Panc1 (cell line): ENCODE results near the gene FGFRL1. TPM values are rescaled to one million over a fixed set of nuclear protein-coding genes. Genes with fewer than 3 reads are reported as not detected.
A peak's percentile ranks its signal among the peaks of the same experiment; 100 is the strongest.

Experiments
- ATAC-seq: fragments of 200-7000 bp; cut with Tn5 transposase; 2 replicates; pipeline ENCODE4 v1.9.1; 2020; ENCODE audit warnings: mild to moderate bottlenecking, moderate library complexity
- Bru-seq: library from RNA; stranded (reverse); fragments of 400-500 nt; gene quantifications from one replicate; lab custom pipeline; 2021; lab: Mats Ljungman, UMichigan
- BruChase-seq, 2 experiments: library from RNA; stranded (reverse); fragments of 400-500 nt; gene quantifications; one replicate each; lab custom pipeline; 2021; lab: Mats Ljungman, UMichigan
- BruUV-seq: library from RNA; stranded (reverse); fragments of 400-500 nt; replicated peaks from 2 replicates; lab custom pipeline; 2021; lab: Mats Ljungman, UMichigan
- CTCF ChIA-PET: fragments of 300-600 bp; sonication (Branson Sonifier 250); formaldehyde crosslinking; loops from one replicate; lab custom pipeline; 2022; ENCODE audit warnings: antibody characterized with exemption; lab: Charles Lee
- POLR2A ChIA-PET: fragments of 300-600 bp; sonication (Branson Sonifier 250); formaldehyde crosslinking; loops from one replicate; lab custom pipeline; 2022; ENCODE audit warnings: antibody characterized with exemption; lab: Charles Lee
- DNase-seq: peaks from one replicate; pipeline ENCODE4 v3.0.0-alpha.2; 2010; ENCODE audit warnings: low read depth, low spot score
- H3K27ac ChIP-seq: 2 replicates; pipeline ENCODE4 v1.5.1; 2011; ENCODE audit warnings: mild to moderate bottlenecking, low read length, inconsistent platforms
- H3K27me3 ChIP-seq: fragments of 200-500 bp; sonication (Bioruptor generic); 2 replicates; pipeline ENCODE4 v1.6.0; 2014; ENCODE audit warnings: low read length, inconsistent platforms; ENCODE audit not compliant: control insufficient read depth, insufficient read depth
- H3K36me3 ChIP-seq: fragments of 200-500 bp; sonication (Bioruptor generic); 2 replicates; pipeline ENCODE4 v1.5.1; 2014; ENCODE audit warnings: inconsistent platforms, mild to moderate bottlenecking, low read length, moderate library complexity; ENCODE audit not compliant: control insufficient read depth, insufficient read depth
- H3K4me1 ChIP-seq: 2 replicates; pipeline ENCODE4 v1.5.1; 2011; ENCODE audit warnings: inconsistent platforms, mild to moderate bottlenecking, low read length, moderate library complexity; ENCODE audit not compliant: control insufficient read depth, insufficient read depth
- H3K4me3 ChIP-seq, 2 experiments: 2 replicates each; pipeline ENCODE4 v1.5.1; 2011 to 2012; ENCODE audit warnings: low read depth in 2 of 2, low read length in 2 of 2, mild to moderate bottlenecking in 2 of 2, inconsistent platforms in 1 of 2, moderate library complexity in 1 of 2
- H3K9me3 ChIP-seq: fragments of 200-500 bp; sonication (Bioruptor generic); 2 replicates; pipeline ENCODE4 v1.5.1; 2014; ENCODE audit warnings: low read depth, mild to moderate bottlenecking, inconsistent platforms, low read length, moderate library complexity; ENCODE audit not compliant: control insufficient read depth, insufficient read depth
- CTCF ChIP-seq: fragments of 450-650 bp; IDR thresholded peaks from 2 replicates; pipeline ENCODE4 v1.5.1; 2017; ENCODE audit warnings: mild to moderate bottlenecking
- POLR2AphosphoS5 ChIP-seq: IDR thresholded peaks from 2 replicates; pipeline ENCODE4 v1.6.1; 2012; ENCODE audit warnings: mild to moderate bottlenecking, low read depth, low read length, moderate library complexity
- REST ChIP-seq, 2 experiments: IDR thresholded peaks; 2 replicates each; pipeline ENCODE4 v1.6.1; 2011 to 2012; ENCODE audit warnings: low read depth in 2 of 2, control low read depth in 1 of 2, low read length in 1 of 2, mild to moderate bottlenecking in 1 of 2, moderate library complexity in 1 of 2; ENCODE audit not compliant: insufficient read depth in 1 of 2
- SIN3A ChIP-seq: IDR thresholded peaks from 2 replicates; pipeline ENCODE4 v1.6.1; 2012; ENCODE audit warnings: low read depth, mild to moderate bottlenecking, low read length, moderate library complexity, borderline replicate concordance; ENCODE audit not compliant: insufficient read depth
- TCF7L2 ChIP-seq: IDR thresholded peaks from 2 replicates; pipeline ENCODE4 v1.6.1; 2011; ENCODE audit warnings: mild to moderate bottlenecking, low read depth, low read length, inconsistent platforms
- in situ Hi-C: cut with HindIII; loops from 2 replicates; pipeline ENCODE4 v1.10.0; 2016; ENCODE audit warnings: low sequenced_read_pairs, low pct_unique_long_range_greater_than_20kb
- intact Hi-C: fragments of 100-400 bp; cut with micrococcal nuclease; formaldehyde crosslinking; loops from one replicate; pipeline ENCODE4 v1.10.0; 2022; ENCODE audit not compliant: unreplicated experiment
- long read RNA-seq: library from polyadenylated mRNA; unstranded; transcript quantifications from one replicate; pipeline ENCODE4 v2.0.0, GENCODE V29; 2021; ENCODE audit not compliant: unreplicated experiment
- polyA plus RNA-seq: library from polyadenylated mRNA; unstranded; fragments of >200 nt; gene quantifications from one replicate; pipeline ENCODE4 v1.2.1, GENCODE V29; 2012; ENCODE audit warnings: missing spikeins; ENCODE audit not compliant: insufficient read length
- total RNA-seq: library from RNA; stranded (reverse); gene quantifications from one replicate; pipeline ENCODE4 v1.2.1, GENCODE V29; 2021; ENCODE audit not compliant: unreplicated experiment

FGFRL1 gene
- total RNA-seq, result 43.1 TPM
- 57.6 TPM for polyA plus RNA-seq
- percentile 45 among the genes with signal in this experiment for Bru-seq, nascent RNA
- BruChase-seq, experiment 1, labeled RNA remaining after a 2-hour chase, result percentile 50 among the genes with signal in this experiment
- percentile 69 among the genes with signal in this experiment for BruChase-seq, experiment 2, labeled RNA remaining after a 6-hour chase
- long read RNA-seq, partial matches to known transcripts, result 39 of 44 reads
- long read RNA-seq, other reads (novel, unspliced or antisense), result 1 of 44 reads

- Histone ChIP-seq H3K27ac (no peak within 1 kb of the TSS), H3K4me1 (no peaks in the 10 kb centered on the region; the same call in 1 of the 2 replicates), H3K4me3 (peak within 1 kb of the TSS; percentile 48 to 59), H3K9me3 (no peaks in the 10 kb centered on the region), H3K27me3 (no peaks in the 10 kb centered on the region), H3K36me3 (no peaks in the 10 kb centered on the region)
- intact Hi-C loops (no loop called here), in situ Hi-C loops (no loop called here)
- BruUV-seq, result no TSS peak
- CTCF ChIA-PET, result no interaction called here
- ATAC-seq (peak; percentile 72), DNase-seq (no peak)
- no peak for TF ChIP-seq SIN3A
- no peak for TF ChIP-seq CTCF
- no peak for TF ChIP-seq TCF7L2
- TF ChIP-seq REST (IDR thresholded peaks at IDR 0.05; ENCODE audit: insufficient read depth in 1 of 2, low read depth in 2 of 2, low read length in 1 of 2), result no peak
- TF ChIP-seq POLR2AphosphoS5, result no peak
- POLR2A ChIA-PET, result interaction anchor here (0.6 kb wide), 1 partner anchor 24 kb away, joined by 5 read pairs; no protein-coding TSS in a partner anchor
Observed at GRCh38 chr4:1011022-1011665, at the start of gene FGFRL1. Gene FGFRL1, plus strand, starts transcription at chr4:1011626. Its CDS starts 860 bp downstream, at chr4:1012486.

GRCh38 chr4:962231-963208 is 48.9 kb upstream of the FGFRL1 start:
- BruUV-seq, result no TSS peak
- TF ChIP-seq CTCF, result no peak
- no peak for TF ChIP-seq REST (IDR thresholded peaks at IDR 0.05; ENCODE audit: insufficient read depth in 1 of 2, low read depth in 2 of 2, low read length in 1 of 2)
- TF ChIP-seq POLR2AphosphoS5, result no peak
- TF ChIP-seq TCF7L2, result no peak
- no peak for TF ChIP-seq SIN3A
- no peak for DNase-seq
- POLR2A ChIA-PET, result no interaction called here
- Histone ChIP-seq H3K27me3 (no peaks in the 10 kb centered on the region), H3K27ac (no peak overlapping the region), H3K36me3 (no peaks in the 10 kb centered on the region), H3K9me3 (no peaks in the 10 kb centered on the region), H3K4me3 (no peak overlapping the region), H3K4me1 (no peaks in the 10 kb centered on the region)
- ATAC-seq, result no peak
- CTCF ChIA-PET, result interaction anchor here (0.6 kb wide), 1 partner anchor 76 kb away, joined by 3 read pairs; no protein-coding TSS in a partner anchor
- in situ Hi-C loops (no loop called here), intact Hi-C loops (no loop called here)
